HepG2 (cell line): ENCODE results near the gene CNTD1. TPM values are rescaled to one million over a fixed set of nuclear protein-coding genes. Genes with fewer than 3 reads are reported as not detected.
A peak's percentile ranks its signal among the peaks of the same experiment; 100 is the strongest.
"Not testable (repeated sequence)": the region's sequence is repeated elsewhere in the genome, so short reads cannot be mapped to it uniquely, and the experiment has no call there.

ENCODE experiments used
- ATAC-seq: fragments of 200-7000 bp; cut with Tn5 transposase; 3 replicates; pipeline ENCODE4 v1.9.1; 2020; ENCODE audit warnings: mild to moderate bottlenecking, moderate library complexity
- BruUV-seq: library from RNA; stranded (reverse); fragments of 400-500 nt; replicated peaks from 2 replicates; lab custom pipeline; 2021; lab: Mats Ljungman, UMichigan
- CTCF ChIA-PET: fragments of 300-600 bp; formaldehyde crosslinking; extraction: SDS; loops from one replicate; lab custom pipeline; 2021; ENCODE audit warnings: low total read pairs, inconsistent platforms, low intra/inter-chr PET ratio; lab: Yijun Ruan, JAX
- POLR2A ChIA-PET: fragments of 350-600 bp; sonication (Branson Sonifier 250); formaldehyde crosslinking; loops from one replicate; lab custom pipeline; 2020; ENCODE audit warnings: antibody characterized with exemption, inconsistent platforms; lab: Yijun Ruan, JAX
- DNase-seq: peaks from one replicate; pipeline ENCODE4 v3.0.0-alpha.2; 2015; ENCODE audit warnings: low spot score
- FAIRE-seq: peaks from 3 replicates; lab custom pipeline; 2011; peaks lifted over from hg19 to GRCh38; lab: Jason Lieb, UNC
- H2AFZ ChIP-seq: one replicate; pipeline ENCODE4 v1.6.1; 2011; ENCODE audit warnings: low read length, inconsistent platforms
- H3K27ac ChIP-seq: fragments of 300-600 bp; 3 replicates; pipeline ENCODE4 v1.8.0; 2011; ENCODE audit warnings: mixed run types, mild to moderate bottlenecking, mixed read lengths, low read length, inconsistent platforms; ENCODE audit not compliant: insufficient read depth; ENCODE audit errors: extremely low read length
- H3K27me3 ChIP-seq, 2 experiments: fragments of 200-600 bp in 1 of 2; 2 replicates in 1 of 2; 3 replicates in 1 of 2; pipeline versions ENCODE4 v1.6.0 to v1.8.0; 2011; ENCODE audit warnings: low read length in 2 of 2, mild to moderate bottlenecking in 2 of 2, moderate library complexity in 2 of 2, inconsistent platforms in 1 of 2; ENCODE audit not compliant: insufficient read depth in 2 of 2, control insufficient read depth in 1 of 2
- H3K36me3 ChIP-seq, 2 experiments: fragments of 200-600 bp in 1 of 2; replicated peaks in 1 of 2; 2 replicates in 1 of 2; 3 replicates in 1 of 2; pipeline versions ENCODE4 v1.5.1 to v1.8.0; 2011; ENCODE audit warnings: low read length in 2 of 2, inconsistent platforms in 1 of 2; ENCODE audit not compliant: insufficient read depth in 2 of 2, control insufficient read depth in 1 of 2
- H3K4me1 ChIP-seq: 2 replicates; pipeline ENCODE4 v1.5.1; 2012; ENCODE audit warnings: low read length, inconsistent platforms; ENCODE audit not compliant: insufficient read depth
- H3K4me2 ChIP-seq: 2 replicates; pipeline ENCODE4 v1.6.0; 2011; ENCODE audit warnings: low read depth, low read length, inconsistent platforms
- H3K4me3 ChIP-seq, 3 experiments: fragments of 200-600 bp in 1 of 3; sonication (generic), shearing (Covaris generic) in 1 of 3; replicated peaks in 1 of 3; 2 replicates each; pipeline ENCODE4 v1.5.1; 2011 to 2016; ENCODE audit warnings: low read length in 3 of 3, inconsistent platforms in 2 of 3, low read depth in 2 of 3, mild to moderate bottlenecking in 2 of 3, control low read depth in 1 of 3, mixed read lengths in 1 of 3; ENCODE audit not compliant: insufficient read depth in 1 of 3
- H3K79me2 ChIP-seq: one replicate; pipeline ENCODE4 v1.6.1; 2011; ENCODE audit warnings: low read length, inconsistent platforms; ENCODE audit not compliant: insufficient read depth
- H3K9ac ChIP-seq: 2 replicates; pipeline ENCODE4 v1.6.0; 2011; ENCODE audit warnings: mild to moderate bottlenecking, low read depth, low read length, inconsistent platforms; ENCODE audit not compliant: insufficient read depth
- H3K9me3 ChIP-seq: 2 replicates; pipeline ENCODE4 v1.5.1; 2012; ENCODE audit warnings: mild to moderate bottlenecking, low read length
- H4K20me1 ChIP-seq: 2 replicates; pipeline ENCODE4 v1.6.0; 2011; ENCODE audit warnings: inconsistent platforms, mild to moderate bottlenecking, low read length, moderate library complexity; ENCODE audit not compliant: insufficient read depth
- WGBS: methylation state at CpG from one replicate; pipeline ENCODE4 v1.1.6; 2017; ENCODE audit warnings: low lambda C conversion rate; 5-methylcytosine and 5-hydroxymethylcytosine counted together
- in situ Hi-C: cut with HindIII; loops from 2 replicates; pipeline ENCODE4 v1.10.0; 2017; ENCODE audit warnings: low pct_unique_long_range_greater_than_20kb; ENCODE audit not compliant: extremely low pct_ligation_motif_present
- intact Hi-C: fragments of 100-400 bp; cut with micrococcal nuclease; formaldehyde crosslinking; loops from one replicate; pipeline ENCODE4 v1.10.0; 2022; ENCODE audit not compliant: unreplicated experiment
- polyA plus RNA-seq, 8 experiments: library from polyadenylated mRNA; depleted of rRNA in 3 of 8; stranded (reverse) in 7 of 8; unstranded in 1 of 8; fragments of >200 nt; fragmentation: Illumina TruSeq in 4 of 8; extraction: Trizol in 4 of 8; gene quantifications; 2 replicates each; pipeline versions ENCODE4 v1.2.1 to v1.2.3, GENCODE V29; 2011 to 2016; ENCODE audit warnings: low read depth in 4 of 8, missing spikeins in 1 of 8, mixed read lengths in 1 of 8; ENCODE audit not compliant: insufficient read depth in 1 of 8
- total RNA-seq, 5 experiments: library from RNA; depleted of rRNA; stranded (reverse); fragments of >200 nt; fragmentation: Illumina TruSeq; extraction: Trizol; gene quantifications; 2 replicates each; pipeline ENCODE4 v1.2.3, GENCODE V29; 2016; ENCODE audit warnings: low read depth in 1 of 5
- TF ChIP-seq, protein P1 (sequence below): sonication (generic); formaldehyde crosslinking; IDR thresholded peaks from one replicate; pipeline ENCODE4 v1.5.1; 2020; ENCODE audit warnings: mild to moderate bottlenecking, missing genetic modification reagents; ENCODE audit errors: not compliant biosample characterization

Gene CNTD1
- total and polyA plus RNA-seq, 2 of the 13 experiments (the other 11 are each of a cell fraction or from before 2014, with no cell fraction given): 0.11 to 0.15 TPM

DNA sequence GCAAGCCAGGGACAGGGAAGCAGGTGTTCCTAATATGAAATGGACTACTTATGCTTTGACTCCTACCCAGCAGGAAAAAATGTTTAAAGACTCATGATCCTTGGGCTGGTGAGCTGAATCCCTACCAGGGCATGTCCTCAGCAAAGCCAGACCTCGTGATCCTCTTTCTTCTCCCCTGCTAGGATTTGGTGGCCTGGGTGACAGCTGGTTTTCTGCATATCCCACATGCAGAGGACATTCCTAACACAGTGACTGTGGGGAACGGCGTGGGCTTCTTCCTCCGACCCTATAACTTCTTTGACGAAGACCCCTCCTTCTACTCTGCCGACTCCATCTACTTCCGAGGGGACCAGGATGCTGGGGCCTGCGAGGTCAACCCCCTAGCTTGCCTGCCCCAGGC, 57.4 kb downstream of the CNTD1 start:
- WGBS: 92% methylated on average over 8 of the region's 8 CpGs
- Histone ChIP-seq H3K27ac (peak overlapping the region; percentile 77), H3K9ac (peak overlapping the region; percentile 58; the same call in 1 of the 2 replicates)
- H3K9me3 ChIP-seq, H4K20me1 ChIP-seq, intact Hi-C loops: not testable (repeated sequence)
- TF ChIP-seq, protein P1, sequence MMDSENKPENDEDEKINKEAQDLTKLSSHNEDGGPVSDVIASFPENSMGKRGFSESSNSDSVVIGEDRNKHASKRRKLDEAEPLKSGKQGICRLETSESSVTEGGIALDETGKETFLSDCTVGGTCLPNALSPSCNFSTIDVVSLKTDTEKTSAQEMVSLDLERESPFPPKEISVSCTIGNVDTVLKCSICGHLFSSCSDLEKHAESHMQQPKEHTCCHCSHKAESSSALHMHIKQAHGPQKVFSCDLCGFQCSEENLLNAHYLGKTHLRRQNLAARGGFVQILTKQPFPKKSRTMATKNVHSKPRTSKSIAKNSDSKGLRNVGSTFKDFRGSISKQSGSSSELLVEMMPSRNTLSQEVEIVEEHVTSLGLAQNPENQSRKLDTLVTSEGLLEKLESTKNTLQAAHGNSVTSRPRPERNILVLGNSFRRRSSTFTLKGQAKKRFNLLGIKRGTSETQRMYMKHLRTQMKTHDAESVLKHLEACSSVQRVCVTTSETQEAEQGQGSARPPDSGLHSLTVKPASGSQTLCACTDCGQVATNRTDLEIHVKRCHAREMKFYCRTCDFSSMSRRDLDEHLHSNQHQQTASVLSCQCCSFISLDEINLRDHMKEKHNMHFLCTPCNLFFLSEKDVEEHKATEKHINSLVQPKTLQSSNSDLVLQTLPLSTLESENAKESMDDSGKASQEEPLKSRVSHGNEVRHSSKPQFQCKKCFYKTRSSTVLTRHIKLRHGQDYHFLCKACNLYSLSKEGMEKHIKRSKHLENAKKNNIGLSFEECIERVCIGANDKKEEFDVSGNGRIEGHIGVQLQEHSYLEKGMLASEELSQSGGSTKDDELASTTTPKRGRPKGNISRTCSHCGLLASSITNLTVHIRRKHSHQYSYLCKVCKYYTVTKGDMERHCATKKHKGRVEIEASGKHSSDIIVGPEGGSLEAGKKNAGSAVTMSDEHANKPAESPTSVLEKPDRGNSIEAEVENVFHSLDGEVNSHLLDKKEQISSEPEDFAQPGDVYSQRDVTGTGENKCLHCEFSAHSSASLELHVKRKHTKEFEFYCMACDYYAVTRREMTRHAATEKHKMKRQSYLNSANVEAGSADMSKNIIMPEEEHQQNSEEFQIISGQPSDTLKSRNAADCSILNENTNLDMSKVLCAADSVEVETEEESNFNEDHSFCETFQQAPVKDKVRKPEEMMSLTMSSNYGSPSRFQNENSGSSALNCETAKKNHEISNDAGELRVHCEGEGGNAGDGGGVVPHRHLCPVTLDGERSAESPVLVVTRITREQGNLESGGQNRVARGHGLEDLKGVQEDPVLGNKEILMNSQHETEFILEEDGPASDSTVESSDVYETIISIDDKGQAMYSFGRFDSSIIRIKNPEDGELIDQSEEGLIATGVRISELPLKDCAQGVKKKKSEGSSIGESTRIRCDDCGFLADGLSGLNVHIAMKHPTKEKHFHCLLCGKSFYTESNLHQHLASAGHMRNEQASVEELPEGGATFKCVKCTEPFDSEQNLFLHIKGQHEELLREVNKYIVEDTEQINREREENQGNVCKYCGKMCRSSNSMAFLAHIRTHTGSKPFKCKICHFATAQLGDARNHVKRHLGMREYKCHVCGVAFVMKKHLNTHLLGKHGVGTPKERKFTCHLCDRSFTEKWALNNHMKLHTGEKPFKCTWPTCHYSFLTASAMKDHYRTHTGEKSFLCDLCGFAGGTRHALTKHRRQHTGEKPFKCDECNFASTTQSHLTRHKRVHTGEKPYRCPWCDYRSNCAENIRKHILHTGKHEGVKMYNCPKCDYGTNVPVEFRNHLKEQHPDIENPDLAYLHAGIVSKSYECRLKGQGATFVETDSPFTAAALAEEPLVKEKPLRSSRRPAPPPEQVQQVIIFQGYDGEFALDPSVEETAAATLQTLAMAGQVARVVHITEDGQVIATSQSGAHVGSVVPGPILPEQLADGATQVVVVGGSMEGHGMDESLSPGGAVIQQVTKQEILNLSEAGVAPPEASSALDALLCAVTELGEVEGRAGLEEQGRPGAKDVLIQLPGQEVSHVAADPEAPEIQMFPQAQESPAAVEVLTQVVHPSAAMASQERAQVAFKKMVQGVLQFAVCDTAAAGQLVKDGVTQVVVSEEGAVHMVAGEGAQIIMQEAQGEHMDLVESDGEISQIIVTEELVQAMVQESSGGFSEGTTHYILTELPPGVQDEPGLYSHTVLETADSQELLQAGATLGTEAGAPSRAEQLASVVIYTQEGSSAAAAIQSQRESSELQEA (CRISPR knock-in tag): peak; percentile 12
- TF ChIP-seq, all 625 proteins: peak for 1; not testable (repeated sequence) for 624
- peak overlapping the region; percentile 80 for H3K4me2 ChIP-seq
- CTCF ChIA-PET, DNase-seq, BruUV-seq, H3K36me3 ChIP-seq, H3K79me2 ChIP-seq, H2AFZ ChIP-seq, H3K27me3 ChIP-seq, FAIRE-seq, ATAC-seq, in situ Hi-C loops: not testable (repeated sequence)
- POLR2A ChIA-PET: interaction anchor here (2.2 to 4.1 kb wide), 5 partner anchors 10 to 142 kb away, joined by 6 to 36 read pairs (median 20); partner anchors contain the start of genes AOC2 and RPL27
- H3K4me3 ChIP-seq: peak overlapping the region in 2 of 3 experiments; percentile 27 to 71; a peak in 3 of 6 replicates
- H3K4me1 ChIP-seq: peaks cover 61% of the 10 kb centered on the region
